Activated naive CD8-positive, alpha-beta T cell treated with anti-CD3 and anti-CD28 coated beads, Interleukin-2, amount 10 ng/mL, durations not matched to agents 7 days and 5 days (primary cell): Measurements from ENCODE around the gene BAK1. TPM values are rescaled to one million over a fixed set of nuclear protein-coding genes. Genes with fewer than 3 reads are reported as not detected.

ENCODE experiments used
- ATAC-seq: fragments of 150-1000 bp; cut with Tn5 transposase; one replicate; pipeline ENCODE4 v1.10.0; 2021; ENCODE audit warnings: low read depth, moderate library complexity
- POLR2A ChIA-PET: fragments of 350-600 bp; sonication (Branson Sonifier 250); formaldehyde crosslinking; loops from one replicate; lab custom pipeline; 2021; ENCODE audit warnings: antibody characterized with exemption; lab: Charles Lee
- DNase-seq: peaks from one replicate; pipeline ENCODE4 v3.0.0; 2021
- H3K27ac Mint-ChIP-seq: one replicate; pipeline ENCODE4 v1.8.0; 2022; ENCODE audit warnings: mild to moderate bottlenecking, mixed read lengths
- H3K27me3 Mint-ChIP-seq: one replicate; pipeline ENCODE4 v1.8.0; 2022; ENCODE audit warnings: mild to moderate bottlenecking, moderate library complexity, mixed read lengths
- H3K36me3 Mint-ChIP-seq: one replicate; pipeline ENCODE4 v1.8.0; 2021; ENCODE audit warnings: mild to moderate bottlenecking, mixed read lengths
- H3K4me1 Mint-ChIP-seq: one replicate; pipeline ENCODE4 v1.8.0; 2021; ENCODE audit warnings: mixed read lengths
- H3K4me3 Mint-ChIP-seq: one replicate; pipeline ENCODE4 v1.8.0; 2022; ENCODE audit warnings: mild to moderate bottlenecking, moderate library complexity, mixed read lengths
- H3K9me3 Mint-ChIP-seq: one replicate; pipeline ENCODE4 v1.8.0; 2021; ENCODE audit warnings: mixed read lengths
- total RNA-seq, 2 experiments: library from RNA; stranded (reverse); gene quantifications; one replicate each; pipeline ENCODE4 v1.2.3, GENCODE V29; 2021

The BAK1 gene
- total RNA-seq, 2 experiments from 2014 or later = 48.0 to 48.1 TPM

DNA sequence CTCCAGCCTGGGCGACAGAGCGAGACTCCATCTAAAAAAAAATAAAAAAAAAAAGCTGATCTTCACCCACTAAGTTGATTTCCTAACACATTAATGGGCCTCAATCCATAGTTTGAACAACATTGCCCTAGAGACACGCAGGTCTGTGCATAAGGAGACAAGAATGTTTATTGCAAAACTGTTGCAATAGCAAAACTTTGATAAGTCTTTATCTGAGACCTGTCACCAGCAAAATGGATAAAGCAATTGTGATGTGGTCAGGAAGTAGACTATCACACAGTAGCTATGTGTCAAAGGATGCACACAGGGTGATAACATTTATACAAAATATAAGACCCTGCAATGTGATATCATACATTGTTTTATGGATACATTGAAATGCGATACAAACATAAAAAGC is 36.8 kb upstream of the BAK1 start:
- Mint-ChIP-seq H3K27ac (no peak overlapping the region), H3K4me3 (no peak overlapping the region), H3K4me1 (peaks cover 23% of the 10 kb centered on the region), H3K9me3 (no peaks in the 10 kb centered on the region), H3K36me3 (no peaks in the 10 kb centered on the region), H3K27me3 (peaks cover 3% of the 10 kb centered on the region)
- POLR2A ChIA-PET = no interaction called here
- no peak for DNase-seq
- no peak for ATAC-seq

DNA sequence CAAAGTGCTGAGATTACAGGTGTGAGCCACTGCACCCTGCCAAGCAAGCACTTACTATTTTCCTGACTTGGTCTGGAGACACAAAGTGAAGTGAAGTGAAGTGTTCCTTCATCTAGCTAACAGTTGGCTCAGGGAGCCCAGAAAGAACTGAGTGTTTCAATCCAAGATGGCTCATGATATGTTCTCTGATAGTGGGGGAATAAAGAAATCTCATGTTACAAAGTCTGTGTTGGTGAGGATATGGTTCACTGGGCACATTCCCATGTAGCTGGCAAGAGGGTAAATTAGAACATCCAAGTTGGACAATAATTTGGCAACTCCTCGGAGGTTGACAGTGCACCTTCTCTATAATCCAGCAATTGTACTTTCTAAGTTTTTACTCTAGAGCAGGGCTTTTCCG is 36.0 kb upstream of the BAK1 start:
- H3K27ac Mint-ChIP-seq = no peak overlapping the region
- peaks cover 3% of the 10 kb centered on the region for H3K27me3 Mint-ChIP-seq
- ATAC-seq = no peak
- no peaks in the 10 kb centered on the region for H3K36me3 Mint-ChIP-seq
- DNase-seq = no peak
- H3K4me3 Mint-ChIP-seq = no peak overlapping the region
- H3K9me3 Mint-ChIP-seq = no peaks in the 10 kb centered on the region
- peaks cover 23% of the 10 kb centered on the region for H3K4me1 Mint-ChIP-seq
- POLR2A ChIA-PET = interaction anchor here (1.0 kb wide), 1 partner anchor 23 kb away, joined by 3 read pairs; no protein-coding TSS in a partner anchor

DNA sequence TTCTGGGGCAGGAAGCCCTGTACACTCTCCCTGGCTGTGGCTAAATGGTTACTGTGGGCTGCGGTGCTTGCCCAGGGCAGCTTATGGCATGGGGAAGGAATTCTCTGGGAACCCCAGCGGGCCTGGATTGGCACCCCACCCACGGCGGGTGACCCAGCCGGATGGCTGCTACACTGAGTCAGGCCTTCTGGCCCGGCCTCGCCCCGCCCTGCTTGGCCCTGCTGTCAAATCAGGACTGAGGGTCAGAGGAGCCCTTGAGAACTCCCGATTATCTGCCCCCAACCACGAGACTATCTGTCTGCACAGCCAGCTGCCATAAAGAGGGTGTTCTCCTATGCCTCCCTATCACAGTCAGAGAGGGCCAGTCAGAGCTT is 33.7 kb upstream of the BAK1 start:
- POLR2A ChIA-PET = no interaction called here

DNA sequence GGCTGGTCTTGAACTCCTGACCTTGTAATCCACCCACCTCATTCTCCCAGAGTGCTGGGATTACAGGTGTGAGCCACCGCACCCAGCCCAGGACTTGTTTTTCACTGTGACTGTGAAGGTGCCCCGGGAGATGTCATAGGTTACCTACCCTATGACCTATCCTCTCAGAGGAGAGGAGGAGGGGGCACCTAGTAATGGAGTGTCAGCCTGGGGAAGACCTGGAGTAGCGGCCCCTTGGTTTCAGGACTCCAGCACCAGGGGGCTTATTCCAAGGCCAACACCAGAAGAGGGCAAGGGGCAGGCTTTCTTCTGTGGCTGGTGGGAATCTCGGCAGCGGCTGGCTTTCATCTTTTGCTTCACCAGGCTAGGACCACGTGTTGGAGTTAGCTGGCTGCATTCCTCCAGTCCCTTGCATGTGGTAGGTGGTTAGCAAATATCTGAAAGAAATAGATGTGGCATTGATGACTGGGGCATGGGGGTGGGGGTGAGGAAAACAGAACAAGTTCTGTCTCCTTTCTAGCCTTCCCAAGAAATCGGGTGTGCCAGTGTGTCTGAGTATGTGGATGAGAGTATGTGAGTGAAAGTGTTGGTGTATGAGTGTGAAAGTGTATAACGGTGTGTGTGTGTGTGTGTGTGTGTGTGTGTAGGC is 33.2 kb upstream of the BAK1 start:
- POLR2A ChIA-PET = no interaction called here
- Mint-ChIP-seq H3K9me3 (no peaks in the 10 kb centered on the region), H3K27me3 (peaks cover 2% of the 10 kb centered on the region), H3K36me3 (no peaks in the 10 kb centered on the region), H3K4me3 (no peak overlapping the region), H3K4me1 (peaks cover 8% of the 10 kb centered on the region), H3K27ac (no peak overlapping the region)
- ATAC-seq (no peak), DNase-seq (no peak)

More for the DNA sequence above, 33.7 kb upstream of the BAK1 start:
- Mint-ChIP-seq H3K27me3 (peaks cover 5% of the 10 kb centered on the region), H3K9me3 (no peaks in the 10 kb centered on the region), H3K4me1 (peaks cover 9% of the 10 kb centered on the region), H3K4me3 (no peak overlapping the region), H3K27ac (no peak overlapping the region), H3K36me3 (no peaks in the 10 kb centered on the region)
- DNase-seq = no peak
- no peak for ATAC-seq

DNA sequence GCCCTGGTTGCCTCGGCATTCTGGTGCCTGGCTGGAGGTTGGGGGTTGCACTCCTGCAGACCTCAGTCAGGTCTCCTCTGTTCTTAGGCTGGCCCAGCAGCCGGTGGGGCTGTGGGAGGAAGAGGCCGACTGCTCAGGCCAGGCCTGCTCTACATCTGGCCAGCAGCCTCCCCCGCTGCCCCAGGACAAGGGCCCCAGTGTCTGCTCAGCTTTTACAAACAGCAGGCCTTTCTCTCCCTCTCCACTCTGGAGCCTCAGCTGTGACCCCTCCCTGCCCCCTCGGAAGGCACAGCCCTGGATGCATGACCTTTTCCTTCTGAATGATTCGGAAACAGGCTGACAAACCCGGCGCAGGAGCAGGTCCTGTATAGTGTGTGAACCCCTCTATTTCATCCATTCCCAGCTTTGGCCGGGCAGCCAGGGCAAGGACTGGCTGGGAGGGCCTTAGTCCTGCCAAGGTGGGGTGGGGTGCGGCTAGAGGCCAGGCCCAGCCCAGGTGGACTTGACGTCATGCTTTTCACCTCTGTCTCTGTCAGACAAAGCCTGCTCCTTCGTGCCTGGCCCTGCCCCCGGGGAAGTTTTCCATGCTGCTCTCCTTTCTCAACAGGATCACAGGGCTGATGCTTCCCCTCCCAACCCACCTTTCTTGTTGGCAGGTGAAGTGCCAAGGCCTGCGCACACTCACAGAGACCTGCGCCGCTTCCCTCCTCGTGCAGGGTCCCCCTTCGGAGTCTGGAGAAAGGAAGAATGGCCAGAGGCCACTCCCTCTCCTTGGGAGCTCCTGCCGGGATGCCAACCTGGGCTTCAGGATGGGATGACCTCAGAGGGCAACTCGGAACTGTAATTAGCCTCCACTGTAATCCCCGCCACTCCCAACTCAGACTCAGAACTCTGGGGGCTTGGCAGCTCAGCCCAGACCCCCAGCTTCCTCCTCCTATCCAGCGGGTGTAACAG is 31.0 kb upstream of the BAK1 start:
- POLR2A ChIA-PET = no interaction called here
- no peak overlapping the region for H3K27ac Mint-ChIP-seq

DNA sequence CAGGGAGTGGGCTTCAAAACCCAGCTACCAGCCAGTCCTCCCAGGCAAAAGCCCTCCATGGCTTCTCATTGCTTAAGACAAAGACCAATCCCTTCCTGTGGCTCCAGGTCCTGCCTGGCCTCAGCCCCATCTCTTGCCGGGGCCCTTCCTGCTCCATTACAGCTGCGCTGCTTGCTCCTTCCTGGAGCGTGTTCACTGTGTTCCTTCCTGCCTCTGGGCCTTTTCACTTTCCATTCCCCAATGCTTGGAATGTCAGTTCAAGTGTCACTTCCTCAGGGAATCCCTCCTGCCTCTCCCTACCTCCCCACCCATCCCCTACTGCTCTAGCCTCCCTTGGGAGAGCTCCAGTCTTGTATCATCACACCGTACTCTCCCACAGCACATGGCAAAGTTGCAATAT is 30.0 kb upstream of the BAK1 start:
- ATAC-seq (no peak), DNase-seq (no peak)
- no peak overlapping the region for H3K4me3 Mint-ChIP-seq
- no peak overlapping the region for H3K27ac Mint-ChIP-seq
- no peaks in the 10 kb centered on the region for H3K36me3 Mint-ChIP-seq
- POLR2A ChIA-PET = no interaction called here
- no peaks in the 10 kb centered on the region for H3K4me1 Mint-ChIP-seq
- H3K9me3 Mint-ChIP-seq = no peaks in the 10 kb centered on the region
- peaks cover 2% of the 10 kb centered on the region for H3K27me3 Mint-ChIP-seq

More for the DNA sequence above, 31.0 kb upstream of the BAK1 start:
- H3K4me3 Mint-ChIP-seq = no peak overlapping the region
- no peaks in the 10 kb centered on the region for H3K4me1 Mint-ChIP-seq
- H3K9me3 Mint-ChIP-seq = no peaks in the 10 kb centered on the region
- peaks cover 2% of the 10 kb centered on the region for H3K27me3 Mint-ChIP-seq
- ATAC-seq (no peak), DNase-seq (no peak)
- H3K36me3 Mint-ChIP-seq = no peaks in the 10 kb centered on the region

DNA sequence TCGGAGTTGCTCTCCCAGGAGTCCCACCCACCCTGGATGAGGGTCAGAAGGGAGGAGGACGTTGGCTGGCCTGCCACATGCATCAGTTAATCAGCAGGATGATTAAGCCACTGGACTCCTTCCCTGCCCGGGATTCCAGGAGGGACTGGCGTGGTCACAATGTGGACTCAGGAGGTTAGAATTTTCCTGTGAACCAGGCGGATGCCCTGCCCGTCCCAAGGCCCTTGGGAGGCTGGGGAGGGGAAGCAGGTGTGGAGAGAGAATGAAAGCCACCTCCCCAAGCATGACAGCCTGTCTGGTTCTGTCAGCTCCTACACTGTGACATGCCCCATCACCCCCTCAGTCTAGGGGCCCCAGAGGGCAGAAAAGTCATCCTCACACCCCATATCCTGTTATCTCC is 29.5 kb upstream of the BAK1 start:
- H3K36me3 Mint-ChIP-seq = no peaks in the 10 kb centered on the region
- no peaks in the 10 kb centered on the region for H3K9me3 Mint-ChIP-seq
- POLR2A ChIA-PET = no interaction called here
- H3K27me3 Mint-ChIP-seq = peaks cover 2% of the 10 kb centered on the region
- ATAC-seq (no peak), DNase-seq (no peak)
- H3K4me3 Mint-ChIP-seq = no peak overlapping the region
- no peak overlapping the region for H3K27ac Mint-ChIP-seq
- no peaks in the 10 kb centered on the region for H3K4me1 Mint-ChIP-seq

DNA sequence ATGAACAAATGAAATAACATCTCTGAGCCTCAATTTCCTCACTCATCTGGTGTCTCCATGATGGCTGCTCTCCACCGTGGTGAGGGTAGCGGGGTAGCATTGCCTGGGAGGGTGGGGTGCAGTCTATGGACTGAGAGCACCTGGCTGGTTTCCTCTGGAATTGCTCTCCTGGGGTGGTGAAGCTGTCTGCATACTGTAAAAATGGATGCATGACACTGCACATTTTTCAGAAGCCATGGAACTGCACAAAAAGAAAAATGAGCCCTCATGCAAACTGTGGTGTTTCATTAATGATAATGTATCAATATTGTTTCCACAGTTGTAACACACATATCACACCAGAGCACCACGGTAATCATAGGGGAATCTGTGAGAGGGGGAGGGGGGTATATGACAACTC is 28.9 kb upstream of the BAK1 start:
- peaks cover 4% of the 10 kb centered on the region for H3K27me3 Mint-ChIP-seq
- H3K4me1 Mint-ChIP-seq = no peaks in the 10 kb centered on the region
- H3K9me3 Mint-ChIP-seq = no peaks in the 10 kb centered on the region
- ATAC-seq (no peak), DNase-seq (no peak)
- no peak overlapping the region for H3K4me3 Mint-ChIP-seq
- no peaks in the 10 kb centered on the region for H3K36me3 Mint-ChIP-seq
- POLR2A ChIA-PET = no interaction called here
- H3K27ac Mint-ChIP-seq = no peak overlapping the region

DNA sequence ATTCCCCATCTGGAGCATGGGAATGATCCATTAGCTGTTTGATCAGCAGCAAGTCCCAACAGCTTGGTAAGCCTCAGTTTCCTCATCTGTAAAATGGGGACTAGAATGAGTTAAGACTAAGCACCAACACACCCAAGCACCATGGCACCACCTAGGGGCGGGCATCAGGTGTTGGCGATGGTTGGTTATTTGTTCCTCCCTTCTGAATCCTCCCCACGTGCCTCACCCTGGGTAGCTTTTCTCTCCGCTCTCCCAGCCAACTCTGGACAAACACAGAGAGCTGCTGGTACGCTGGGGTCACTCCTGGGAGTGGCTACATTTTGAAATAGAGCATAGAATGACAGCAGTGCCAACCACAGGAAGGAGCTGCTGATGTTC is 27.7 kb upstream of the BAK1 start:
- no peak for ATAC-seq
- POLR2A ChIA-PET = interaction anchor here (0.6 to 2.7 kb wide), 5 partner anchors 13 to 23 kb away, joined by 3 to 10 read pairs (median 5); partner anchors contain the start of gene ITPR3
- Mint-ChIP-seq H3K4me1 (no peaks in the 10 kb centered on the region), H3K27me3 (peaks cover 8% of the 10 kb centered on the region), H3K27ac (no peak overlapping the region), H3K9me3 (no peaks in the 10 kb centered on the region), H3K4me3 (no peak overlapping the region), H3K36me3 (no peaks in the 10 kb centered on the region)
- peak; percentile 45 for DNase-seq

DNA sequence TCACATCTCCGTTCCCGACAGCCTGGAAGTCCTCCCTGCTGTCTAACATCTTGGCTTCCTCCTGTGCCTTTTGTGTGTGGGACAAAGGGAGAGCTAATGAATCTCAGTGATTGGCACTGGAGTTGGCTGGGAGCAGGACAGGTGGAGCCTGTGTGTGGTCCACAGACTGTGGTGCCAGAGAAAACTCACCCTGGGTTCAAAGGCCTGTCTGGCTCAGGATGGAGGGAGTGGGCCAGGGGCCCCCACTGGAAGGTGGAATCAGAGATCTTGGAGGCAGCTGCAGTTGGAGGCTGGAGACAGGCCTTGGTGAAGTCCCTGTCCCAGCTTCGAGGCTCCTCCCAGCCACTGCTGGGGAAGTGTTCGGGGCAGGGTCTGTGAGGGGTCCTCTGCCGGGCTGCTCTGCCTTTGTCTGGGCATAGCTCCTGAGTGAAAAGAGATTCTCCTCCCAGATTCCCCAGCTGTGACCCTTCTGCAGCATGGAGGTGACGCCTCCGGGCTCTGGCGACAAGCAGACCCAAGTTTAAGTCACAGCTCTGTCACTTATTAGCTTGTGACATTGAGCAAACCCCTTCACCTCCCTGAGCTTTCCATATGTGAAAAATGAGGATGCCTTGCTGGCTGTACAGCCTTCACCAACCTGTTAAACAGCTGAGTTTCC is 27.2 kb upstream of the BAK1 start:
- DNase-seq (no peak), ATAC-seq (no peak)
- no peak overlapping the region for H3K27ac Mint-ChIP-seq
- POLR2A ChIA-PET = interaction anchor here (1.1 to 2.7 kb wide), 4 partner anchors 14 to 22 kb away, joined by 4 to 10 read pairs (median 6); partner anchors contain the start of gene ITPR3
- no peaks in the 10 kb centered on the region for H3K36me3 Mint-ChIP-seq
- no peak overlapping the region for H3K4me3 Mint-ChIP-seq
- H3K4me1 Mint-ChIP-seq = peaks cover 1% of the 10 kb centered on the region
- H3K9me3 Mint-ChIP-seq = no peaks in the 10 kb centered on the region
- peaks cover 8% of the 10 kb centered on the region for H3K27me3 Mint-ChIP-seq

DNA sequence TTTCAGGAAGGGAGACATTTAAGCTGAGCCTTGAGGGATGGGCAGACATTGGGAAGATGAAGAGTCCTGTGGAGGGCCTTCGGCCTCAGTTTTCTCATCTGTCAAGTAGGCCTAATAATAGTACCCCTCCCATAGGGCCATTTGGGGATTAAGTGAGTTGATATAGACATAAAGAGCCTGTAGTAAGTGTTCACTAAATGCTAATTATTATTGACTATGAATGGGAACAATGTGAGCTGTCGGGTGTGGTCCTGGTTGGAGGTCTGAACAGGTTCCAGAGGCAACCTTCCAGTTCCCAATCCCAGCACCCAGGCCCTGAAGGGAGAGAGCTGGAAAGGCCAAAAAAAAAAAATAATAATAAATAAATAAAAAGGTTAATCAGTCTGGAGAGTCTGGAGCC is 26.6 kb upstream of the BAK1 start:
- DNase-seq = no peak
- H3K9me3 Mint-ChIP-seq = no peaks in the 10 kb centered on the region

DNA sequence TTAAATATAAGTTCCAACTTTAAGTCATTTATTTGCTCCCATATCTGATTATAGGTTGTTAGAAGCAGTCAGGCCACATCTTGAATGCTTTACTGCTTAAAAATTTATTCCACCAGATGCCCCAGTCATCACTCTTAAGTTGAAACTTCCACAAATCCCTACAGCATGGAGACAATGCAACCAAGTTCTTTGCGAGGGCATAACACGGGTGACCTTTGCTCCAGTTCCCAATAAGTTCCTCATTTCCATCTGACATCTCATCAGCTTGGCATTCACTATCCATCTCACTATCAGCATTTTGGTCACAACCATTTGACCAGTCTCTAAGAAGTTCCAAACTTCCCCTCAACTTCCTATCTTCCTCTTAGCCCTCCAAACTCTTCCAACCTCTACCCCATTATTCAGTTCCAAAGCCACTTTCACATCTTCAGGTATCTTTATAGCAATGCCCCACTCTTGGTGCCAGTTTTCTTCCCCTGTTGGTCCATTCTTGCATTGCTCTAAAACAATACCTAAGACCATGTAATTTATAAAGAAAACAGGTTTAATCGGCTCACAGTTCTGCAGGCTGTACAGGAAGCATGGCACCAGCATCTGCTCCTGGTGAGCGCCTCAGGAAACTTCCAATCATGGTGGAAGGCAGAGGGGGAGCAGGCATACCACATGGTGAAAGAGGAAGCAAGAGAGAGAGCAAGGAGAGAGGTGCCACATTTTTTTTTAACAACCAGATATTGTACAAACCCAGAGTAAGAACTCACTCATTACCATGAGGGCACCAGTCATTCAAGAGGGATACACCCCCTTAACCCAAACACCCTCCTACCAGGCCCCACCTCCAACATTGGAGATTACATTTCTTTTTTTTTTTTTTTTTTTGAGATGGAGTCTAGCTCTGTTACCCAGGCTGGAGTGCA is 25.1 kb upstream of the BAK1 start:
- no peak for ATAC-seq
- no peaks in the 10 kb centered on the region for H3K9me3 Mint-ChIP-seq
- no peak for DNase-seq
- no peak overlapping the region for H3K27ac Mint-ChIP-seq
- peaks cover 10% of the 10 kb centered on the region for H3K27me3 Mint-ChIP-seq
- H3K4me1 Mint-ChIP-seq = peaks cover 1% of the 10 kb centered on the region
- POLR2A ChIA-PET = interaction anchor here (0.6 kb wide), 1 partner anchor 27 kb away, joined by 3 read pairs; no protein-coding TSS in a partner anchor
- H3K36me3 Mint-ChIP-seq = no peaks in the 10 kb centered on the region
- H3K4me3 Mint-ChIP-seq = no peak overlapping the region

More for the DNA sequence above, 26.6 kb upstream of the BAK1 start:
- H3K27me3 Mint-ChIP-seq = peaks cover 8% of the 10 kb centered on the region
- no peak overlapping the region for H3K27ac Mint-ChIP-seq
- POLR2A ChIA-PET = interaction anchor here (1.6 to 2.7 kb wide), 2 partner anchors 15 to 22 kb away, joined by 8 to 10 read pairs; partner anchors contain the start of gene ITPR3
- no peak overlapping the region for H3K4me3 Mint-ChIP-seq
- no peak for ATAC-seq
- H3K36me3 Mint-ChIP-seq = no peaks in the 10 kb centered on the region
- H3K4me1 Mint-ChIP-seq = peaks cover 1% of the 10 kb centered on the region
